AG04450 (cell line): ENCODE measurements around the gene ABLIM1. TPM values are rescaled to one million over a fixed set of nuclear protein-coding genes. Genes with fewer than 3 reads are reported as not detected.

Experiments
- CTCF ChIA-PET: fragments of 300-600, 350-600 bp; formaldehyde crosslinking; extraction: SDS; loops from one replicate; lab custom pipeline; 2022; ENCODE audit warnings: antibody characterized with exemption, inconsistent platforms; lab: Charles Lee
- POLR2A ChIA-PET: fragments of 350-600 bp; formaldehyde crosslinking; extraction: SDS; loops from one replicate; lab custom pipeline; 2021; ENCODE audit warnings: antibody characterized with exemption, inconsistent platforms; lab: Yijun Ruan, JAX
- DNase-seq: peaks from one replicate; pipeline ENCODE4 v3.0.0-alpha.2; 2011; ENCODE audit warnings: low read depth, low spot score
- H3K27ac ChIP-seq: one replicate; pipeline ENCODE4 v1.5.1; 2012; ENCODE audit warnings: low read depth, low read length, control low read depth
- H3K27me3 ChIP-seq: one replicate; pipeline ENCODE4 v1.6.0; 2012; ENCODE audit warnings: low read length; ENCODE audit not compliant: control insufficient read depth, insufficient read depth
- H3K4me3 ChIP-seq: 2 replicates; pipeline ENCODE4 v1.5.1; 2011; ENCODE audit warnings: mild to moderate bottlenecking, low read depth, low read length, control low read depth
- H3K9me3 ChIP-seq: 2 replicates; pipeline ENCODE4 v1.5.1; 2012; ENCODE audit warnings: low read length; ENCODE audit not compliant: control insufficient read depth, insufficient read depth
- CTCF ChIP-seq: IDR thresholded peaks from 2 replicates; pipeline ENCODE4 v1.5.1; 2011; ENCODE audit warnings: low read depth, low read length, control low read depth, inconsistent platforms
- polyA plus RNA-seq: library from polyadenylated mRNA; depleted of rRNA; stranded (reverse); fragments of >200 nt; gene quantifications from 2 replicates; pipeline ENCODE4 v1.2.3, GENCODE V29; 2011

The ABLIM1 gene
- polyA plus RNA-seq, 1 experiment, result 6.4 TPM

DNA sequence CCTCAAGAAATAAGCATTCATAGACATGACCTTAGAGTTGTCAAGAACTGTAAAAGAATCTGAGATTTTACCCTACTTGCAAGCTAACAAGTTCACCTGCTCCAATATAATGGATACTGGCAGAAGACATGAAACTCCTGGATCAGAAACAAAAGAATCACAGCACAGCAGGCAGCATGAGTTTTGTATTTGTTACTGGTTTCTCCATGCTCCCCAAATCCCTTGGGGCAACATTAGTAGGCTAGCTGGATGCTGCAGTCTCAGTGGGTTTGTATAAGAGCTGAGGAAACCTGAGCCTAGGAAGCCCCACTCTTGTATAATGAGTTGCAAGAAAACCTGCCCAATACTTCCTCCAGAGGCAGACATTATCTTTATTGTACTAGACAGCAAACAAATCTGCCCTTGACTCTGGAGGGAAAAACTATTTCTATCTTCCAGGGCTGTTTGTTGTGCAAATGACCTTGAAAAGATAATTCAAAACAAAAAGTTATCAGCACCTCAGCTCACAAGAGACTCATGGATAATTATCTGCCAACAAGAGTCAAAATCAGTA, 64.8 kb downstream of the ABLIM1 start:
- CTCF ChIA-PET, result interaction anchor here (0.5 kb wide), 1 partner anchor 19 kb away, joined by 3 read pairs; no protein-coding TSS in a partner anchor
- POLR2A ChIA-PET, result no interaction called here
- DNase-seq, result no peak

DNA sequence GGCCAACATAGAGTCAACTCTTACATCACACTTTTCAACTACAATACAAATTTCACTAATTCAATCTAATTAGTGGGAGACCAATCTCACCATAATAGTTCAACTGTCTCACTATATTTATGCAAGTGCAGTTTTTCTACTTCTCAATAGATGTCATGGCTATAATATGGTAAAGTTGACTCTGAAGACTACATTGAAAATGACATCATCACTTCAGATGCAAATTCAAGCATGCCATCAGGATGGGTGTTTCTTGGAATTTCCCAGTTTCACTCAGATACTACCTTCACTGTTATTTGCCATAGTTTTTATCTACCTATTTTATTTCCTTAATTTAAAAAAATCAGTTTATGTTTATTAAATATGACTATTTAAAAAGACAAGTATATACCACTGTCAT, 67.1 kb downstream of the ABLIM1 start:
- H3K27ac ChIP-seq, result no peak overlapping the region
- POLR2A ChIA-PET, result no interaction called here
- no peak for TF ChIP-seq CTCF
- no peak overlapping the region for H3K4me3 ChIP-seq
- H3K27me3 ChIP-seq, result no peaks in the 10 kb centered on the region
- CTCF ChIA-PET, result no interaction called here
- no peaks in the 10 kb centered on the region for H3K9me3 ChIP-seq
- no peak for DNase-seq

More for the DNA sequence above, 64.8 kb downstream of the ABLIM1 start:
- H3K27me3 ChIP-seq, result no peaks in the 10 kb centered on the region
- no peaks in the 10 kb centered on the region for H3K9me3 ChIP-seq
- no peak overlapping the region for H3K4me3 ChIP-seq
- TF ChIP-seq CTCF, result no peak
- H3K27ac ChIP-seq, result no peak overlapping the region

DNA sequence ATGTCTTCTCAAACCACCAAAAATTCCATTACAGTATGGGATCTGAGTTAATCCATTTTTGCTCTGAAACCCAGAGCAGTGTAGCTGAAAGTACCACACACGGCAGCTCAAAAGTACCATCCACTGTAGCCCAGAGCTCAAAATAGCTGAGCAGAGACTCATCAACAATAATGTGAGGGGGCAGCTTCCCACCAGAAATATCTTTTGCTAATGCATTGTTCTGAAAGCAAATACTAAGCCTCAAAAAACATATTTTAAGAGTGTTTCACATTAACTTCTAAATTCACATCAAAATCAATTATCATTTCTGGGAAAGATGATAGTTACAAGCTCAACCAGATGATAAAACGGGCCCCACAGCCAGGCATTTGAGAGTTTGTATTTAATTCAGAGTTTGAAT, 73.7 kb downstream of the ABLIM1 start:
- Histone ChIP-seq H3K4me3 (no peak overlapping the region), H3K27ac (no peak overlapping the region), H3K9me3 (no peaks in the 10 kb centered on the region), H3K27me3 (no peaks in the 10 kb centered on the region)
- DNase-seq, result no peak
- ChIA-PET CTCF (interaction anchor here (0.5 to 1.0 kb wide), 3 partner anchors 48 to 238 kb away, joined by 3 to 5 read pairs (median 3); no protein-coding TSS in a partner anchor), POLR2A (no interaction called here)
- TF ChIP-seq CTCF, result no peak

- ChIA-PET CTCF (no interaction called here), POLR2A (no interaction called here)
- no peak for TF ChIP-seq CTCF
- no peaks in the 10 kb centered on the region for H3K27me3 ChIP-seq
- no peak overlapping the region for H3K27ac ChIP-seq
- DNase-seq, result no peak
- no peak overlapping the region for H3K4me3 ChIP-seq
- no peaks in the 10 kb centered on the region for H3K9me3 ChIP-seq
Measured at GRCh38 chr10:114581071-114581470, 77.0 kb downstream of the ABLIM1 start.

- TF ChIP-seq CTCF, result no peak
- CTCF ChIA-PET, result interaction anchor here (1.1 kb wide), 1 partner anchor 106 kb away, joined by 3 read pairs; no protein-coding TSS in a partner anchor
- no peak overlapping the region for H3K27ac ChIP-seq
- DNase-seq, result peak; percentile 56
- H3K9me3 ChIP-seq, result no peaks in the 10 kb centered on the region
- POLR2A ChIA-PET, result no interaction called here
- H3K27me3 ChIP-seq, result no peaks in the 10 kb centered on the region
- H3K4me3 ChIP-seq, result no peak overlapping the region
Measured at GRCh38 chr10:114577133-114577532, 80.9 kb downstream of the ABLIM1 start.
